HG03521 (cell line): ENCODE data around the gene WDR77.

ENCODE experiments used
- ATAC-seq: cut with Tn5 transposase; IDR thresholded peaks from one replicate; pipeline ENCODE4 v1.9.1; 2021; ENCODE audit warnings: mild to moderate bottlenecking, moderate library complexity; ENCODE audit not compliant: unreplicated experiment

WDR77 gene

DNA sequence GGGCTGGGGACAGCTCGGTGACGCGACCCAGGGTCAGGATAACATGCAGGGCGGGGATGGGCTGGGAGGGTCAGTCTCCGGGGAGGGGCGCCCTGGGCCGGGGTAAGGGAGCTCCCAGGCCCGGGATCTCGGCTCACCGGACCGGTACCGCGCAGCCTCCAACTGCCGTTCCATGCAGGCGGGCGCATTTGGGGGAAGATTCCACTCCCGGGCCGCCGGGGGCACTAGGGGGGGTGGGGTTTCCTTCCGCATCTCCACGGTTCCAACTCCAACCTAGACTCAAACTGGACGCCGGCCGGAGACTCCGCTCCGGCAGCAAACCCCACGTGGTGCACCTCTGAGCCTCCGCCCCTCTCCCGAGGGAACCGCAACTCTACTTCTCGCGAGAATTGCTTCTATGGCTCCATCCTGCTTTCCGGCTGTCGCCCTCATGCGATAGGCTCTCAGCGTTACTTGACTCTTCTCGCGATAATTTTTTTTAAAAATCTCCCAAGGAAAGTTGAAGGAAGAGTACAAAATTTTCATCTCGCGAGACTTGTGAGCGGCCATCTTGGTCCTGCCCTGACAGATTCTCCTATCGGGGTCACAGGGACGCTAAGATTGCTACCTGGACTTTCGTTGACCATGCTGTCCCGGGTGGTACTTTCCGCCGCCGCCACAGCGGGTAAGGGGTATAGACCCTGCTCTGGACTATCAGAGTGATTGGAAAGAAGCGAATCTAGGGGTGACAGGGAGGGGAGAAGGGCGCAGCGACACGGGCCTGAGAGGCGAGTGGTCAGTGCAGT is at the start of gene WDR77, which contains the start of gene ATP5PB:
Gene WDR77, minus strand, starts transcription at position 339 of the 785 bp plus-strand sequence. Its CDS starts 87 bp downstream, at position 252.
Gene ATP5PB, plus strand, starts transcription at position 547 of the 785 bp plus-strand sequence. Its CDS starts 78 bp downstream, at position 625.
- peak; percentile 93 for ATAC-seq

DNA sequence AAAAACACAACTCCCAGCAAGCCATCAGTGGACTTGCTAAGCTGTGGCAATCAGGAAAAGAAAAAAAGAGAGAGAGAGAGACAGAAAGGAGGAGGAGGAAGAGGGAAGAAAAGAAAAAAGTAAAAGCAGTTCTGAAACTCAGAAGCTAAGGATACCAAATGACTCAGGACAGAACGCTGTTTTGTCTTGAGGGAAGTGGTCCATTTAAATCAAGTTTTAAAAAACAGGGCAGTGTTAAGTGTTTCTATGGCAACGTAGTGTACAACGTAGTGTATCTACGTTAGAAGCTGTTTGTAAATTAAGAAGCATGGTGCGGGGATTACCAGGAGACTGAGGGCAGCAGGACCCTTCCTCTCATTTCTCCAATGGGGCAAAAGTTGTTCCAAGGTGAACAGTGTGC is 48.5 kb upstream of the WDR77 start:
- no peak for ATAC-seq

DNA sequence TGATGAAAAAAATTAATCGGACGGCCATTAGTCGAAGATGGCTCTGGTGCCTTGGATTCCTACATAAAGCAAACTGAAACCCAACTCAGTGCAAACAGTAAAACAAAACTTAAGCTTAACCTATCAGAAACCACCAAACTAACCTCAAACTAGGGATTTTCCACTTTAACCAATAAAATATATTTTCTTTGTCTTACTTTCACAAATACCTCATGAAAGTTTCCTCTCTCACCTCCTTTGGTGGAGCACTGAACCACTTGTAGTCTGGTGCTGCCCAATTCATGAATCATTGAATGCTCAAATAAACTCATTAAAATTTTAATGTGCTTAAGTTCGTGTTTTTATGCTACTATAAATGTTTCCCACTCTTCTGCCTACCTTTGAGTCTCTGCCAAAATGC is 47.3 kb upstream of the WDR77 start:
- no peak for ATAC-seq

DNA sequence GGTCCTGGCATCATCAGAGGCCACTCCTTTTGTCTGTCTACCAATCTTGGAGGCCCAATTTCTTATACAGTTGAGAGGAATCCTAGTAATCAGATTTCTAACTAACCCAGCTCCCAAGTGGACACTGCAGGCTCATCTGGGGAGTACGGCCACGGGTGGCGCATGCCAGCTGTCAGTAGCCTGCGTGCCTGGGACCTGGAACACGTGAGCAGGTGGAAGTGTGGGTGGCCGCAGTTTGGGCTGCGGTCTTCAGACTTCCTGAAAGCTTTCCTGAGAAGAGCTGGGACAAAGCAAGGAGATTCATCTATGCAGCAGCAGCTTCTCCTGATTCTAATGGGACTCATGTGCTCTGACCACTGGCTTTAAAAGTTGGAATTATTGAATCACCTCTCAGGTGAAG is 42.0 kb upstream of the WDR77 start:
- no peak for ATAC-seq

DNA sequence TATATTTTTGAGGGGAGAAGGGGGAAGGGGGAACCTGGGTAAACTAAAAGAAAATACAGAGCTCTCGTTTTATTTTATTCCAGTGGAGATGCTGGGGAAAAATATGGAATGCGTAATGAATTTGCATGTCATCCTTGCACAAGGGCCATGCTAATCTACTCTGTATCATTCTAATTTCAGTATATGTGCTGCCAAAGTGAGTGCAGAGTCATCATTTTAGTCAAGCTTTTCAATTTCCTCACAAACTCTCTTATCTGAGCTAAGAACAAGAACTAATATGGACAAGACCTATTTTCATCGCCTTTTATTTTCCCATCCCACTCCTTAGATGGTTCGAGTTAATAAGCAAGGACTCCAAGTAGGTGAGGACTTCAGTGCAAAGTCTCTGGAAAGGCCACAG is 41.2 kb upstream of the WDR77 start:
- ATAC-seq = no peak

DNA sequence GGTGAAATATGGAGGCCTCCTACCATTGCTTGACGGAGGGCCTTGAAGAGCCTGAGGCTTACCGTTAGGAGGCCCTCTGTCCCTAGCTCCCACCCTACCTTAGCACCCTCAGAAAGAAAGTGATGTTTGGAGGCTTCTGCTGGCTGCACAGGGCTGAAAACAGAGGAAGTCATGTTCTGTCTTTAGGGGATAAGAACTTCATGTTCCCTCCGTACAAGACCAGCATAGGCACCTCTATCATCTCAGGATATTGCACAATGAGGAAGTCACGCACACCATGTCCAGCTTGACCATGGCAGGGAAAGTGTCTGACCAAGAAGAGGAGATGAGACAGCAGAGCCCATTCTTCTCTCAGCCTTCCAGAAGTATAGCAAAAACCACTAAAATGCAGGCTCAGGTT is 40.5 kb upstream of the WDR77 start:
- ATAC-seq = no peak

DNA sequence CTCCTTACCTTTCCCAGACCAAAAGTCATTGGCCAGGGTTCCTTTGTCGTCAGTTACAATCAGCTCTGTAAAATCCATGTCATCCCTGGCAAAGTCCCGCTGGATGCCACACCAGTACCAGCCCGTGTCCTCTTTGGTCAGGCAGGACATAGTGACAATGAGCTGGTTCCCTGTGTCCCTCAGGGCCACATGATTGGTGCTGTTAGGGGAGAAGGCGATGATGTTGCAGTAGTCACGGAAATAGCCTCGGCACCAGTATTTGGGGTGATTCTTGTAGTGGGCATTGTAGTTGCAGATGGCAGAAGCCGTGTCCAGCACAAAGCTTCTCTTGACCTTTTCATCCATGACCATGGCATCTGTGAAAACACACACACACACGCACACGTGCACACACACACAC is 39.6 kb upstream of the WDR77 start:
- no peak for ATAC-seq

DNA sequence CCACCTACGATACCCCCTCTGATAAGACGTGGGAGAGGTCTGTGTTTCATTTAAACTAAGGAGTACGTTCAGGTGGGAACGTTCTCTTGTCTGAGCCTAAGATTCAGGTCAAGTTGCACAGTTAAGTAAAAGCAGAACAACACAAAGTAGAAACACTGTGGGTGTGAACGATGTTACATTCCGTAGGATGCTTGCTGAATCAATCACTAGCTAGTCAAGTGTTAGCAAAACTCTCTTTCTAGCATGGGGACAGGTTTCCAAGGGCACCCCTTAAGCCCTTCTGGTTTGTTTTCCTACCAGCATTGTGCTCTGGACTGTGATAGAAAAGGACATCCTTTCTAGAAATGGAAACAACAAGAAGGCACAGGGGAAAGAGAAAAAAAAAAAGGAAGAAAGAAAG is 38.1 kb upstream of the WDR77 start:
- no peak for ATAC-seq

DNA sequence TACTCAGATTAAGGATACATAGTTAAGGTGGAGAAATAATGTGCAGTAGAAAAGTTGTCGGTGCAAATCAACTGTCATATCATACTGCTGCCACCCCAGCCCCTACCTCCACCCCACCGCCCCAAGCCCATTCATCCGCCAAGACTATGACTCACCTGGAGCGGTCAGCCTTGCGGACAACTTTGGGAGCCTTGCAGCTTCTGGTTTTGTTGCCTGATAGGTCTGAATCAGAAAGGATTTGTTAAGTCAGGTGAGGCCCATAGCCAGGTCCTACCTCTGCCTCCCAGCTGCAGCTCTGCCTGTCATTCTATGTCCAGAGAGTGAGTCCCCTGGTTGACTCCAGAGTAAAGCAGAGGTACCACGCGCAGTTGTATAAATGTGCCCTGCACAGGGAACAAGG is 37.4 kb upstream of the WDR77 start:
- no peak for ATAC-seq

DNA sequence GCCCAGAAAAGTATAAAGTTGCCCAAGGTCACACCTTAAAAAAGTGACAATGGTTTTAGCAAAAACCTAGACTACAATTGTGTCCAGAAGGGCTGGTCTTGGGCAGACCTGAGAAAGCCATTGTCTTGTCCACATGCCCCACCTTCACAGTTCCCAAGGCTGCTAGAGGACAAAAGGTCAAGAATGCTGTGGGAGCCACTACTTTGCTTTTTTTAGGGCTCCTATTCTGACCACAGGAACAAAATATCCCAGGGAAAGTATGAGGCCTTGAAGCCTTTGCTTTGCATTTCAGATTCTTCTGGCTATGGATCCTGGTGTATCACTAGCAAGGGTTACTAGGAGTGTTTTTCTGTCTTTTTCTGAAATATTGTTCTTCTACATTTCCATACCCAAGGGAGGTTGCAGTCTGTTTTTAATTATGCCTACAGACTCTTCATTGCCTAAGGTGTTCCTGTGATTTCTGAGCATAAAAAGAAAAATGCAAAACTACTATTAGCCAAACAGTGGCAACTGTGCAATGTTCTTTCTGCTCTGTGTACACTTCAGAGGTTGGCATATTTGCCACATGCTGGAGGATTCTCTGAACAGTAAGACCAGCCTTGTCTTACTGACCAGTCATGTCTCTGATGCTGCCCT is 35.5 kb upstream of the WDR77 start:
- ATAC-seq = no peak

DNA sequence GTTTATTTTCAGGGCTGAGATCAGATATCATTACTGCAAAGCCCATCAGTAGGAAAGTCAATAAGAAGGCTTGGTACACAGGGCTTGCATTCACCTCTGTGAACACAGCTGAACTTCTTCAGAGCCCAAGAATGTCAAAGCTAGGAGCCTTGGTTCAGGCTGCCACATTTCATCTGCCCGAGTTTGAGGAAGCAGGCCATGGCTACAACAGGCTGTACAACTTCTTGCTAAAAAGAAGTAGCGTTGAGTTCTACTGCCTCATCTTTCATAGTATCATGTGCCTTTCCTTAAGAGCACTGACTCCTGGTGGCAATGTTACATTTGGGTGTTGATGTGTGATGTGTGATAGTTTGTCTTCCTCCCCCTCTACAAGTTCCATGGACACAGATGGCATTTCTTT is 34.8 kb upstream of the WDR77 start:
- no peak for ATAC-seq

DNA sequence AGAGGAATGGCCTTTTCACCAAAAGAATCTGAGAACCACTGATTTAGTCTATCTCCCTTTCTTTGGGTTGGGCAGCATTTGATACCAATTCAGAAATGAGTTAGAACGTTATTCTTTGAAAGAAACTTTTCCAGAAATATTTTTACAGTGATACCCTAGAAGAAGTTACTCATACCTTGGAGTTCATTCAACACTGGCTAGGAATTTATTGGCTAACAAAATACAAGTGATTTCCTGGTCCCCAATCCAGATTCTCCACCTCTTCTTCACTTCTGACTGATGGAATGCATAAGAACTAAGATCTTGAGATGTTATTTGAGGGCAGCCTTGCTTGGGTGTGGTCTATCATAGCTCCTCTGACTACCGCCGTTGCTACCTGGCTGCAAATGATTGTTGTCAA is 34.1 kb upstream of the WDR77 start:
- no peak for ATAC-seq

DNA sequence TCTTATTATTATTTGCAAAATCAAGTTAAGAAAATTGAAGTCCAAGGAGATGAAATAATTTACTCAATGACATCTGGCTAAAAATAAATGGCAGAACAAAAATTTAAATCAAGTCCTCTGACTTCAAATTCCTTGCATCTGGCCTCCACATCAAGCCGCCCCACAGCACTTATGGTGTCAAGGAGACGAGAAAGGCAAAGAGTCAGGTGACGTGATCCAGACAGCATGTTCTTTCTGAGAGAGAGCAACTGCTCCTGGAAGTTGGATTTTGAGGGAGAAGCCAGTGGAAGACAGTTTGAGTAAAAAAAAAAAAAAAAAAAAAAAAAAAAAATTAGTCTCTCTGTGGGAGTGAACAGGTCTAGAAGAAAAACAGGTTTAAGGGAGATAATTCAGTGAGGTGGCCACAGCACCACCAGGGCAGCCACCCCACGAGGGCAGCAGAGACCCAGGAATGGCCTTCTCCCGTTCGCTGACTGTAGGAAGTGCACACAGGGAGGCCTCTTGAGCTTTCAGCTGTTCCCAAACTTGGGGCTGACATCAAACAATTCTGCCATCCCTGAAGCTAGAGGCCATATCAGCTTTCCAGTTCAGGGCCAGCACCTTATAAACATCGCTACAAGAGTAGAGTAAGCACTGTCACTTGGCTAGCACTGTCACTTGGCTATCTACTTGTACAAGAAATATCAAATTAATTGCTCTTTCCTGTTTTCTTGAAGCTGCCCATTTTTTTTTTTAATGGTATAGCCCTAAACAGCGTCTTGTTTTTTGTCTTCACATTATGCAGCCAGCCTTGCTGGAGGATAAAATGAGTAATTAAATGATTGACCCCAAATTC is 32.5 kb upstream of the WDR77 start:
- no peak for ATAC-seq

DNA sequence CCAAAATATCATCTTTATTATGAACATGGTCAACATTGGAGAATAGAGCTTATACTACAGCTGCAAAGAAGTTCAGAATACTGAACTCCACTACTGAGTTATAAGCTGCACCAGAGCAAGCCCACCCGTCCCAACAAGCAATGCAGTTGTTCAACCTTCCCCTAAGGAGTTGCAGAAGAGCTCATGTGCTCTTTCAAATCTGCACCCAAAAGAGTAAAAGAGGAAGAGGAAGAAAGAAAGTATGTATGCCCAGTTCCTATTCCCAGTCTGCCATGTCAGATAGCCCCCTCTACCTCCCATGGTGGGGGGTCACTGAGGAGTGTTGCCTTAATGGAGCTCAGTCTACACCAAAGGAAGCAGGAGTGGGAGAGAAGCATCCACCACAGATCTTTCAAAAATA is 31.6 kb upstream of the WDR77 start:
- no peak for ATAC-seq

DNA sequence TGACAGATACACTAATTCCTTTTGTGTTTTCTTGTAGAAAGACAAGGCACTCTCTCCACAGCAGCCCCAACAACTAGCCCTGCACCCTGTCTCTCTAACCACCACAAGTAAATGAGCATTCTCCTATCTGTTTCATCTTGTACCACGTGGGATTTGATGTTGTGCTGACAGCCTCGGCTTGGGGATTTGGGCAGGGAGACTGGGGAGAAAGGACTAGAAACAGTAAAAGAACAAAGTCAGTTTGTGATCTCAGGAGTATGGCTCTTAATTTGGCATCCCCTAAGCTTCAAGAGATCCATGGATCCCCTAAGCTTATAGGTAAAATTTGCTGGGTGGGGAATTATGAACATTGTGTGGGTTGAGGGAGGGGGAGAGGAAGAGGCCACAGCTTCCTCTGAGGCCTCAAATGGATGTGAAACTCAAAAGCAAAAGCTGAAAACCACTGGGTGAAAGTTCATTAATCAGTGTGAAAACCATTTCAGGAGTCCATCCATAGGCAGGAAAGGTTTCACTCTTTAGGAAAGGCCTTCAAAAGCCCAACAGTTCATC is 27.8 kb upstream of the WDR77 start:
- ATAC-seq = peak; percentile 57

DNA sequence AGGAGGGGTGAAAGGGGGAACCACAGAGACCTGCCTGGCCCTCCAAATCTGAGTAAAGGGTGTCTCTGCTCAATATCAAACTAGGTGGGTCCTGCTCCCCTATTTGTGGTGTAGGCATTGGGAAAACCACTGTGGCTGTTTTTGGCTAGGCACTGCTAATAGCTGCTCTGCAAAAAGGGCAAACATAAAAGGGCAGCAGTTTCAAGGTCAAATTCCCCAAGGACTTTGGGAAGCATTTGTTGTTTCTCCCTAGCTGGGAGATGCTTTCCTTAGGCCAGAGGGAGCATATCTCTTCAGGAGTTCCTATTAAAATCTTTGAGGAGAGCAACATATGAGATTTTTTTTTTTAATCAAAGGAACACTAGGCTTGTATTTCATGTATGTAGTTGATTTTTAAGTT is 27.2 kb upstream of the WDR77 start:
- ATAC-seq = no peak

DNA sequence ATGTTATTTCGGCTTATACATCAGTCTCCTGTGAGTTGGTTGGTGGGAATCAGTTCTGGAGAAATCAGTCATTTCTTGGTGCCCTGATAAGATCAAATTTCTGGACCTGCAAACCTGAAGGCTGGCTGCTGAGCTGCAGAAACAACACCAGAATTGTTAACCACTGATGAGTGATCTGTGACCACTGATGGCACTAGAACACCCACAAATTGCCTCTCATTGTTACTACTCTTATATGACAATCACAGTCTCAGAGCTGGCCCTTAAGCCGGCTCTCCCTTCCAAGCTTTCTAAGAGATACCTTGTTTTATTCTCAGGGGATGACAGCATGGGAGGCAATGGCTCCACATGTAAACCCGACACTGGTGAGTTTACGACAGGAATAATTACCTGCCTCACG is 26.6 kb upstream of the WDR77 start:
- no peak for ATAC-seq

DNA sequence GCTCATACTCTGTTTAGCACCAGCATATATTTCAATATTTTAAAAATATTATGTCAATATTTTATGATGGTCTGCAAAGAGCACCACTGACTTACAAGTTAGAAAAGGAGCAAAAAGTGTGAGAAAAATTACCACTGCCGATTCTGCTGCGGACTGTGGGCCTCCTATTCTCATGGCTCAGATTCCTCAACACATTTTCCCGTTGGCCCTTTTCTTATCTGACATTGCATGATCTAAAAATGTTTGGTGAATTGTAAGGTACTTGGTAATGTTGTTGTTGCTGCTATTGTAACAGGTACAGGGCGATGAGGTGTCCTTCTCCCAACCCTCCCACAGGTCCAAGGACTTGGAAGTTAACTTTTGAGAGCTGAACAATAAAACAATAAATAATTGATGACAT is 25.5 kb upstream of the WDR77 start:
- ATAC-seq = no peak

DNA sequence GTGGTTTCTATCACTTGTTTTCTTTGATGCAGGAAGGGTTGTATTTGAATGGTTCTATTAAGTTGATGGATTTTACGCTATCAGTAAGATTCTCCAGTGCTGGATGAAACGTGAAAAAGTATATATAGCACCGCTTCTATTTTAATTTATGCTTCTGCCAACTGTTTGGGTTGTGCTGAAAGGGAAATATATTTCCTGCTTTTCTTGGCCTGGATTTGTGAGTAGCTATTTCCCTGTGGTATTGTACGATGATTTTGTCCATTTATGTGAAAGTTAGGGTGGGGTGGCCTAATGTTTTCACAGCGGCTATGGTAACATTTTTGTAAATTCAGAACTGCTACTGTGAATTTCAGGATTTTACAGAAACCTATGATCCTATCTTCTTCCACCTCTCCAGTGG is 25.1 kb upstream of the WDR77 start:
- ATAC-seq = no peak

DNA sequence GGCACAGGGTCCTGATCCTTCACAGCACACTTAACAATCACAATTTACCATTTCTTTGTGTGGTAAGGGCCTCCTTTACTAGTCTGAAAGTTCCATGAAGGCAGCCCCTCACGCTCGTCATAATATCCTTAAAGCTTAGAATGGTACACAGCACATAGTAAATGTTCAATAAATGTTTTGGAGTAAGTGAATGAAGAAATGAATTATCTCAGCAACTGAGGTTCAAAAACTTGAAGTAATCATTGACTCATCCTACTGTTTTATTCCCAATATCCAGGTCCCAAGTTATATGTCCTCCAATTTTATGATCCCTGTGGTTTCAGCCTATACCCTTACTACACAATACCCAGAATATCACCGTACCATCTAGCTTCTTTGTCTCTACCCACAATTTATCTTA is 22.5 kb upstream of the WDR77 start:
- no peak for ATAC-seq

DNA sequence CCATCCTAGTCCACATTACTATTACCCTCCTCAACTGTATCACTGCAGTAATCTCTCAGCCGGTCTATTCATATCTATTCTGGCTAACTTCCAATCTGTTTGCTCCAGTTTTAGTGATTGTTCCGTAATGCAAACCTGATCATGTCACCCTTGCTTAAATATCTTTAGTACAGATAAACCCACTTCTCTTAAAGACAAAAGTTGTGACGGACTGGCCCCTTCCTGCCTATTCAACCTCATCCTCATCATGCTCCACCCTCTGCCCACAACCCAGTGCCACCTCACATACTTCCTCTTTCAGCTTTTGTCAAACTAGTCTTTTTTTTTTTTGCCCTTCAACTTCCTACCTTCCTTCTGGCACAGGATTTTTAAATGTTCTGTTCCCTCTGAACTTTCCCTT is 22.0 kb upstream of the WDR77 start:
- ATAC-seq = no peak
